ENCODE measurements around the gene PDHX. TPM values are rescaled to one million over a fixed set of nuclear protein-coding genes. Genes with fewer than 3 reads are reported as not detected.

Gene PDHX
- total RNA-seq, 1 donor from 2014 or later = 39.1 TPM

GRCh38 chr11:34987617-34988016, 71.2 kb downstream of the PDHX start:
- Histone ChIP-seq H3K36me3 (peaks cover 10% of the 10 kb centered on the region), H3K9me3 (no peaks in the 10 kb centered on the region), H3K4me1 (peaks cover 22% of the 10 kb centered on the region), H3K4me3 (no peak overlapping the region), H3K27ac (peak overlapping the region; percentile 39), H3K27me3 (ENCODE audit: low read depth) (no peaks in the 10 kb centered on the region)
- DNase-seq (no peak), ATAC-seq (peak in 1 of 2 donors; percentile 14)
- TF ChIP-seq CTCF (IDR thresholded peaks at IDR 0.05) = no peak
- intact Hi-C loops (cut with DNase I) = no loop called here

- no peak for DNase-seq
- Histone ChIP-seq H3K9me3 (no peaks in the 10 kb centered on the region), H3K27ac (no peak overlapping the region), H3K4me1 (peaks cover 22% of the 10 kb centered on the region), H3K36me3 (peaks cover 10% of the 10 kb centered on the region), H3K27me3 (ENCODE audit: low read depth) (no peaks in the 10 kb centered on the region), H3K4me3 (no peak overlapping the region)
- peak in 1 of 2 donors; percentile 55 for ATAC-seq
- TF ChIP-seq CTCF (IDR thresholded peaks at IDR 0.05) = no peak
- intact Hi-C loops (cut with DNase I) = no loop called here
Measured at GRCh38 chr11:34988294-34989255, 72.2 kb downstream of the PDHX start.

GRCh38 chr11:34990916-34991315, 74.5 kb downstream of the PDHX start:
- Histone ChIP-seq H3K4me1 (peaks cover 22% of the 10 kb centered on the region), H3K27ac (no peak overlapping the region), H3K4me3 (no peak overlapping the region), H3K9me3 (no peaks in the 10 kb centered on the region), H3K27me3 (ENCODE audit: low read depth) (no peaks in the 10 kb centered on the region), H3K36me3 (peaks cover 7% of the 10 kb centered on the region)
- TF ChIP-seq CTCF (IDR thresholded peaks at IDR 0.05) = no peak
- no peak for DNase-seq
- intact Hi-C loops (cut with DNase I) = no loop called here
- no peak for ATAC-seq

GRCh38 chr11:34994854-34995253, 78.4 kb downstream of the PDHX start:
- intact Hi-C loops (cut with DNase I) = no loop called here
- H3K27ac ChIP-seq = no peak overlapping the region
- TF ChIP-seq CTCF (IDR thresholded peaks at IDR 0.05) = no peak
- H3K4me1 ChIP-seq = no peaks in the 10 kb centered on the region
- H3K36me3 ChIP-seq = no peaks in the 10 kb centered on the region
- no peak overlapping the region for H3K4me3 ChIP-seq
- H3K27me3 ChIP-seq (ENCODE audit: low read depth) = no peaks in the 10 kb centered on the region
- no peaks in the 10 kb centered on the region for H3K9me3 ChIP-seq
- no peak for DNase-seq
- ATAC-seq = peak in 1 of 2 donors; percentile 83

GRCh38 chr11:34996958-34997357, 80.5 kb downstream of the PDHX start:
- Histone ChIP-seq H3K27ac (no peak overlapping the region), H3K36me3 (no peaks in the 10 kb centered on the region), H3K27me3 (ENCODE audit: low read depth) (no peaks in the 10 kb centered on the region), H3K9me3 (no peaks in the 10 kb centered on the region), H3K4me3 (no peak overlapping the region), H3K4me1 (no peaks in the 10 kb centered on the region)
- DNase-seq = no peak
- no peak for ATAC-seq
- TF ChIP-seq CTCF (IDR thresholded peaks at IDR 0.05) = no peak
- intact Hi-C loops (cut with DNase I) = no loop called here

All from lower lobe of right lung (tissue), 2 donors.